Measurements from ENCODE around the gene ZNF496.

DNA sequence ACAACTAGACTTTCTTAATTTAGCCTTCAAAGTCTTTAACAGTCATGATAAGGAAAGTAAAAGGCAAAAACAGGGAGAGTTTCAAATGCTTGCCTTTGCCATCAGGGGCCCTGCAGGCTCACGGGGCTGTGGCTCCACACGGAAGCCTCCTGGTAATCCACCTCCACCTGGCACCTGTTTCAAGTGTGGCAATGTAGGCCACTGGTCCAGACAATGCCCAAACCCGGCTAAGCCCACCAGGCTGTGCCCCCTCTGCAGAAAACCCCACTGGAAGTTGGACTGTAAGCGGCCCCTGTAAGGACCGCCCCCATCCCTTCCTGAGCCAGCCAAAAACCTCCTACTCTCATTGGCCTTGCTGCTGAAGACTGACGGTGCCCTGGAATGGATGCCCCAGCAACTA lies 43.3 kb downstream of the ZNF496 start:
- TF ChIP-seq, protein P1, sequence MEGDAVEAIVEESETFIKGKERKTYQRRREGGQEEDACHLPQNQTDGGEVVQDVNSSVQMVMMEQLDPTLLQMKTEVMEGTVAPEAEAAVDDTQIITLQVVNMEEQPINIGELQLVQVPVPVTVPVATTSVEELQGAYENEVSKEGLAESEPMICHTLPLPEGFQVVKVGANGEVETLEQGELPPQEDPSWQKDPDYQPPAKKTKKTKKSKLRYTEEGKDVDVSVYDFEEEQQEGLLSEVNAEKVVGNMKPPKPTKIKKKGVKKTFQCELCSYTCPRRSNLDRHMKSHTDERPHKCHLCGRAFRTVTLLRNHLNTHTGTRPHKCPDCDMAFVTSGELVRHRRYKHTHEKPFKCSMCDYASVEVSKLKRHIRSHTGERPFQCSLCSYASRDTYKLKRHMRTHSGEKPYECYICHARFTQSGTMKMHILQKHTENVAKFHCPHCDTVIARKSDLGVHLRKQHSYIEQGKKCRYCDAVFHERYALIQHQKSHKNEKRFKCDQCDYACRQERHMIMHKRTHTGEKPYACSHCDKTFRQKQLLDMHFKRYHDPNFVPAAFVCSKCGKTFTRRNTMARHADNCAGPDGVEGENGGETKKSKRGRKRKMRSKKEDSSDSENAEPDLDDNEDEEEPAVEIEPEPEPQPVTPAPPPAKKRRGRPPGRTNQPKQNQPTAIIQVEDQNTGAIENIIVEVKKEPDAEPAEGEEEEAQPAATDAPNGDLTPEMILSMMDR (IDR thresholded peaks at IDR 0.05; ENCODE audit: insufficient read depth, low read depth, low read length), result no peak
- TF ChIP-seq EZH2 (IDR thresholded peaks at IDR 0.05; ENCODE audit: insufficient read depth, low read length), result no peak
